ENCODE data around the gene ZNF329. TPM values are rescaled to one million over a fixed set of nuclear protein-coding genes. Genes with fewer than 3 reads are reported as not detected.

Gene ZNF329
- total RNA-seq, 1 donor from 2014 or later, result 10.3 TPM

- DNase-seq (ENCODE audit: low read depth in 2 of 2), result no peak
Observed at GRCh38 chr19:58118979-58119733, 31.4 kb downstream of the ZNF329 start.

- DNase-seq (ENCODE audit: low read depth in 2 of 2), result no peak
Observed at GRCh38 chr19:58117841-58118575, 32.6 kb downstream of the ZNF329 start.

- no peak for DNase-seq (ENCODE audit: low read depth in 2 of 2)
Observed at GRCh38 chr19:58108546-58108817, 42.1 kb downstream of the ZNF329 start.

GRCh38 chr19:58107778-58108545, 42.6 kb downstream of the ZNF329 start:
- no peak for DNase-seq (ENCODE audit: low read depth in 2 of 2)

- no peak for DNase-seq (ENCODE audit: low read depth in 2 of 2)
Observed at GRCh38 chr19:58098682-58098998, 51.9 kb downstream of the ZNF329 start.

GRCh38 chr19:58097781-58098681, 52.6 kb downstream of the ZNF329 start, which contains the start of gene ZSCAN18:
Gene ZSCAN18 (minus strand): TSS chr19:58098231. CDS start chr19:58090267, 7,964 bp downstream.
- DNase-seq (ENCODE audit: low read depth in 2 of 2), result peak; percentile 71 to 88

- no peak for DNase-seq (ENCODE audit: low read depth in 2 of 2)
Observed at GRCh38 chr19:58097349-58097748, 53.2 kb downstream of the ZNF329 start.

- no peak for DNase-seq (ENCODE audit: low read depth in 2 of 2)
Observed at GRCh38 chr19:58096884-58097283, 53.7 kb downstream of the ZNF329 start.

GRCh38 chr19:58095328-58095727, 55.3 kb downstream of the ZNF329 start:
- no peak for DNase-seq (ENCODE audit: low read depth in 2 of 2)

- DNase-seq (ENCODE audit: low read depth in 2 of 2), result no peak
Observed at GRCh38 chr19:58093071-58093470, 57.5 kb downstream of the ZNF329 start.

GRCh38 chr19:58091251-58091995, 59.2 kb downstream of the ZNF329 start:
- no peak for DNase-seq (ENCODE audit: low read depth in 2 of 2)

GRCh38 chr19:58089846-58090245, 60.7 kb downstream of the ZNF329 start:
- DNase-seq (ENCODE audit: low read depth in 2 of 2), result no peak

- DNase-seq (ENCODE audit: low read depth in 2 of 2), result no peak
Observed at GRCh38 chr19:58088521-58089052, 62.0 kb downstream of the ZNF329 start.

- DNase-seq (ENCODE audit: low read depth in 2 of 2), result no peak
Observed at GRCh38 chr19:58086825-58087710, 63.5 kb downstream of the ZNF329 start.

- DNase-seq (ENCODE audit: low read depth in 2 of 2), result no peak
Observed at GRCh38 chr19:58085348-58085875, 65.2 kb downstream of the ZNF329 start.

- DNase-seq (ENCODE audit: low read depth in 2 of 2), result no peak
Observed at GRCh38 chr19:58084596-58085347, 65.8 kb downstream of the ZNF329 start.

GRCh38 chr19:58083021-58083420, 67.6 kb downstream of the ZNF329 start:
- no peak for DNase-seq (ENCODE audit: low read depth in 2 of 2)

- DNase-seq (ENCODE audit: low read depth in 2 of 2), result no peak
Observed at GRCh38 chr19:58079792-58080191, 70.8 kb downstream of the ZNF329 start.

Data from lung microvascular endothelial cell (primary cell).